HG03457 (cell line): ENCODE data around the gene MTMR11.
"Not testable (repeated sequence)": the region's sequence is repeated elsewhere in the genome, so short reads cannot be mapped to it uniquely, and the experiment has no call there.

Experiments
- ATAC-seq: cut with Tn5 transposase; IDR thresholded peaks from one replicate; pipeline ENCODE4 v1.9.1; 2021; ENCODE audit warnings: moderate number of reproducible peaks; ENCODE audit not compliant: unreplicated experiment

MTMR11 gene

GRCh38 chr1:149936170-149936991 is at the start of gene MTMR11:
TSS of gene MTMR11 (minus strand) at chr1:149936879. CDS start at chr1:149936647, 232 bp downstream.
- no peak for ATAC-seq

- no peak for ATAC-seq
Measured at GRCh38 chr1:149979972-149980540, 43.4 kb upstream of the MTMR11 start.

GRCh38 chr1:149979245-149979971 is 42.7 kb upstream of the MTMR11 start:
- no peak for ATAC-seq

GRCh38 chr1:149978547-149979023 is 41.9 kb upstream of the MTMR11 start:
- ATAC-seq = no peak

GRCh38 chr1:149977345-149977744 is 40.7 kb upstream of the MTMR11 start:
- ATAC-seq = no peak

GRCh38 chr1:149972547-149972946 is 35.9 kb upstream of the MTMR11 start:
- ATAC-seq = no peak

GRCh38 chr1:149967646-149968045 is 31.0 kb upstream of the MTMR11 start:
- ATAC-seq = no peak

- no peak for ATAC-seq
Measured at GRCh38 chr1:149967041-149967440, 30.4 kb upstream of the MTMR11 start.

- no peak for ATAC-seq
Measured at GRCh38 chr1:149966405-149966804, 29.7 kb upstream of the MTMR11 start.

- ATAC-seq = no peak
Measured at GRCh38 chr1:149965440-149965839, 28.8 kb upstream of the MTMR11 start.

GRCh38 chr1:149963358-149963757 is 26.7 kb upstream of the MTMR11 start:
- ATAC-seq = no peak

- ATAC-seq = no peak
Measured at GRCh38 chr1:149962736-149963135, 26.1 kb upstream of the MTMR11 start.

GRCh38 chr1:149962039-149962647 is 25.5 kb upstream of the MTMR11 start:
- ATAC-seq = no peak

GRCh38 chr1:149957548-149957947 is 20.9 kb upstream of the MTMR11 start:
- ATAC-seq = not testable (repeated sequence)

GRCh38 chr1:149949911-149950310 is 13.2 kb upstream of the MTMR11 start:
- ATAC-seq = no peak

GRCh38 chr1:149945206-149945605 is 8.5 kb upstream of the MTMR11 start:
- ATAC-seq = no peak

- ATAC-seq = no peak
Measured at GRCh38 chr1:149942885-149943284, 6.2 kb upstream of the MTMR11 start.

- no peak for ATAC-seq
Measured at GRCh38 chr1:149942207-149942606, 5.5 kb upstream of the MTMR11 start.

- no peak for ATAC-seq
Measured at GRCh38 chr1:149940427-149940826, 3.7 kb upstream of the MTMR11 start.

GRCh38 chr1:149938668-149939003 is 2.0 kb upstream of the MTMR11 start:
- not testable (repeated sequence) for ATAC-seq

- ATAC-seq = no peak
Measured at GRCh38 chr1:149937759-149938158, 1.1 kb upstream of the MTMR11 start.
